GM18526 (cell line): Measurements from ENCODE around the gene DOK6.

Source experiments
- POLR2A ChIP-seq: IDR thresholded peaks from 3 replicates; pipeline ENCODE4 v1.6.1; 2011; ENCODE audit not compliant: insufficient read length; ENCODE audit errors: extremely low read depth

Gene DOK6

GRCh38 chr18:69674292-69674877 lies 273.7 kb downstream of the DOK6 start:
- TF ChIP-seq POLR2A = no peak

GRCh38 chr18:69674966-69675365 lies 274.3 kb downstream of the DOK6 start:
- TF ChIP-seq POLR2A = no peak

GRCh38 chr18:69677595-69677994 lies 276.9 kb downstream of the DOK6 start:
- no peak for TF ChIP-seq POLR2A

- no peak for TF ChIP-seq POLR2A
Observed at GRCh38 chr18:69680123-69680522, 279.4 kb downstream of the DOK6 start.

GRCh38 chr18:69683176-69683575 lies 282.5 kb downstream of the DOK6 start:
- TF ChIP-seq POLR2A = no peak

- no peak for TF ChIP-seq POLR2A
Observed at GRCh38 chr18:69684789-69685188, 284.1 kb downstream of the DOK6 start.

GRCh38 chr18:69686861-69687260 lies 286.2 kb downstream of the DOK6 start:
- TF ChIP-seq POLR2A = no peak

- no peak for TF ChIP-seq POLR2A
Observed at GRCh38 chr18:69689121-69689759, 288.6 kb downstream of the DOK6 start.

- no peak for TF ChIP-seq POLR2A
Observed at GRCh38 chr18:69691008-69691760, 290.5 kb downstream of the DOK6 start.

- no peak for TF ChIP-seq POLR2A
Observed at GRCh38 chr18:69697069-69697468, 296.4 kb downstream of the DOK6 start.

- no peak for TF ChIP-seq POLR2A
Observed at GRCh38 chr18:69697689-69698088, 297.0 kb downstream of the DOK6 start.

- TF ChIP-seq POLR2A = no peak
Observed at GRCh38 chr18:69701305-69701704, 300.6 kb downstream of the DOK6 start.

GRCh38 chr18:69703461-69703860 lies 302.8 kb downstream of the DOK6 start:
- no peak for TF ChIP-seq POLR2A

- TF ChIP-seq POLR2A = no peak
Observed at GRCh38 chr18:69705987-69706386, 305.3 kb downstream of the DOK6 start.

GRCh38 chr18:69708844-69709243 lies 308.2 kb downstream of the DOK6 start:
- no peak for TF ChIP-seq POLR2A

- TF ChIP-seq POLR2A = no peak
Observed at GRCh38 chr18:69715191-69715795, 314.6 kb downstream of the DOK6 start.
